H1 (cell line): ENCODE results near the gene ITM2B. TPM values are rescaled to one million over a fixed set of nuclear protein-coding genes. Genes with fewer than 3 reads are reported as not detected.

Experiments used
- CTCF ChIA-PET: fragments of 300-600 bp; sonication (Branson Sonifier 250); formaldehyde crosslinking; loops from one replicate; lab custom pipeline; 2021; ENCODE audit not compliant: partially characterized antibody; lab: Charles Lee
- POLR2A ChIA-PET: fragments of 300-600 bp; sonication (Branson Sonifier 250); formaldehyde crosslinking; loops from one replicate; lab custom pipeline; 2021; ENCODE audit warnings: inconsistent platforms; ENCODE audit not compliant: partially characterized antibody; lab: Charles Lee
- DNase-seq, 2 experiments: peaks; one replicate each; pipeline versions ENCODE4 v3.0.0 to v3.0.0-alpha.2; 2010 to 2022; ENCODE audit warnings: low spot score in 2 of 2, low read depth in 1 of 2, mixed read lengths in 1 of 2
- FAIRE-seq: peaks from 2 replicates; lab custom pipeline; 2011; peaks lifted over from hg19 to GRCh38; lab: Jason Lieb, UNC
- H2AFZ ChIP-seq: 2 replicates; pipeline ENCODE4 v1.8.1; 2012; ENCODE audit warnings: low read length, inconsistent platforms
- H2AK5ac ChIP-seq: 2 replicates; pipeline ENCODE4 v1.6.1; 2013; ENCODE audit warnings: low read depth, low read length
- H2BK120ac ChIP-seq: replicated peaks from 2 replicates; pipeline ENCODE3; 2013; ENCODE audit warnings: low read depth, low read length, inconsistent platforms
- H2BK12ac ChIP-seq: 2 replicates; pipeline ENCODE4 v1.6.1; 2013; ENCODE audit warnings: low read depth, low read length
- H2BK15ac ChIP-seq: 2 replicates; pipeline ENCODE4 v1.6.1; 2013; ENCODE audit warnings: low read length
- H2BK20ac ChIP-seq: 2 replicates; pipeline ENCODE4 v1.6.1; 2013; ENCODE audit warnings: low read length
- H2BK5ac ChIP-seq: 2 replicates; pipeline ENCODE4 v1.6.1; 2013; ENCODE audit warnings: low read depth, low read length
- H3K14ac ChIP-seq: 2 replicates; pipeline ENCODE4 v1.6.1; 2013; ENCODE audit warnings: inconsistent platforms; ENCODE audit not compliant: insufficient read length
- H3K18ac ChIP-seq: 2 replicates; pipeline ENCODE4 v1.6.1; 2013; ENCODE audit warnings: low read length; ENCODE audit errors: extremely low read depth
- H3K23ac ChIP-seq: 2 replicates; pipeline ENCODE4 v1.6.1; 2013; ENCODE audit warnings: inconsistent platforms; ENCODE audit not compliant: insufficient read length
- H3K23me2 ChIP-seq: 2 replicates; pipeline ENCODE4 v1.6.1; 2013; ENCODE audit warnings: low read depth, low read length
- H3K27ac ChIP-seq: 2 replicates; pipeline ENCODE4 v1.6.1; 2011; ENCODE audit warnings: low read depth, low read length, inconsistent platforms
- H3K27me3 ChIP-seq, 4 experiments: replicated peaks in 1 of 4; 1 replicate in 1 of 4; 2 replicates in 3 of 4; pipeline versions ENCODE4 v1.6.1 to v1.8.1; 2011 to 2013; ENCODE audit warnings: low read length in 3 of 4, mild to moderate bottlenecking in 3 of 4, inconsistent platforms in 2 of 4, mixed read lengths in 2 of 4, moderate library complexity in 1 of 4; ENCODE audit not compliant: control insufficient read depth in 3 of 4, insufficient read depth in 3 of 4; ENCODE audit errors: extremely low read depth in 1 of 4
- H3K36me3 ChIP-seq, 4 experiments: 2 replicates each; pipeline versions ENCODE4 v1.6.1 to v1.8.1; 2011 to 2013; ENCODE audit warnings: mild to moderate bottlenecking in 4 of 4, low read length in 3 of 4, moderate library complexity in 2 of 4, control low read depth in 1 of 4, inconsistent platforms in 1 of 4; ENCODE audit not compliant: insufficient read depth in 4 of 4, control insufficient read depth in 2 of 4
- H3K4ac ChIP-seq: replicated peaks from 2 replicates; pipeline ENCODE3; 2013; ENCODE audit warnings: low read length, low read depth, mixed read lengths, inconsistent platforms; ENCODE audit not compliant: insufficient read length
- H3K4me1 ChIP-seq, 4 experiments: replicated peaks in 1 of 4; 1 replicate in 1 of 4; 2 replicates in 3 of 4; pipeline versions ENCODE4 v1.6.1 to v1.8.1; 2011 to 2013; ENCODE audit warnings: low read length in 3 of 4, inconsistent platforms in 2 of 4, mixed read lengths in 1 of 4; ENCODE audit not compliant: insufficient read depth in 4 of 4, control insufficient read depth in 3 of 4
- H3K4me2 ChIP-seq, 2 experiments: 2 replicates each; pipeline versions ENCODE4 v1.6.1 to v1.8.1; 2011 to 2013; ENCODE audit warnings: low read depth in 2 of 2, low read length in 2 of 2, control low read depth in 1 of 2, inconsistent platforms in 1 of 2, mild to moderate bottlenecking in 1 of 2; ENCODE audit not compliant: insufficient read depth in 1 of 2
- H3K4me3 ChIP-seq, 4 experiments: fragments of 200-600, 300-600 bp in 1 of 4; sonication (generic), shearing (Covaris generic), sonication (Bioruptor Twin) in 1 of 4; 2 replicates each; pipeline versions ENCODE4 v1.5.1 to v1.8.1; 2011 to 2016; ENCODE audit warnings: low read length in 4 of 4, low read depth in 3 of 4, control low read depth in 2 of 4, inconsistent platforms in 2 of 4, mild to moderate bottlenecking in 2 of 4, mixed read lengths in 1 of 4, moderate library complexity in 1 of 4; ENCODE audit not compliant: insufficient read depth in 2 of 4; ENCODE audit errors: extremely low read depth in 1 of 4
- H3K56ac ChIP-seq: replicated peaks from 2 replicates; pipeline ENCODE3; 2013; ENCODE audit warnings: low read depth, mild to moderate bottlenecking, mixed read lengths, low read length, inconsistent platforms; ENCODE audit not compliant: insufficient read length
- H3K79me1 ChIP-seq: 2 replicates; pipeline ENCODE4 v1.6.1; 2013; ENCODE audit warnings: low read depth, low read length, control low read depth
- H3K79me2 ChIP-seq, 2 experiments: 2 replicates each; pipeline versions ENCODE4 v1.6.1 to v1.8.1; 2012 to 2013; ENCODE audit warnings: low read length in 2 of 2, mild to moderate bottlenecking in 2 of 2, inconsistent platforms in 1 of 2; ENCODE audit not compliant: insufficient read depth in 2 of 2, control insufficient read depth in 1 of 2
- H3K9ac ChIP-seq, 4 experiments: replicated peaks in 1 of 4; 1 replicate in 1 of 4; 2 replicates in 3 of 4; pipeline versions ENCODE4 v1.6.1 to v1.8.1; 2011 to 2013; ENCODE audit warnings: low read depth in 3 of 4, low read length in 3 of 4, control low read depth in 2 of 4, mild to moderate bottlenecking in 2 of 4, moderate library complexity in 2 of 4, inconsistent platforms in 1 of 4; ENCODE audit errors: extremely low read depth in 1 of 4
- H3K9me3 ChIP-seq, 2 experiments: 2 replicates each; pipeline versions ENCODE4 v1.6.1 to v1.8.1; 2012 to 2013; ENCODE audit warnings: mild to moderate bottlenecking in 2 of 2, moderate library complexity in 2 of 2, control low read depth in 1 of 2, inconsistent platforms in 1 of 2, low read depth in 1 of 2, low read length in 1 of 2, mixed read lengths in 1 of 2; ENCODE audit not compliant: insufficient read depth in 2 of 2
- H4K20me1 ChIP-seq, 2 experiments: replicated peaks in 1 of 2; 2 replicates each; pipeline versions ENCODE3 to v1.8.1; 2011 to 2013; ENCODE audit warnings: inconsistent platforms in 2 of 2, low read length in 2 of 2, mild to moderate bottlenecking in 1 of 2; ENCODE audit not compliant: insufficient read depth in 2 of 2, control insufficient read depth in 1 of 2
- H4K5ac ChIP-seq: 2 replicates; pipeline ENCODE4 v1.6.1; 2013; ENCODE audit warnings: low read length, low read depth, mixed read lengths, inconsistent platforms; ENCODE audit not compliant: insufficient read length
- H4K8ac ChIP-seq: 2 replicates; pipeline ENCODE4 v1.8.0; 2013; ENCODE audit warnings: mild to moderate bottlenecking, moderate library complexity, low read length, inconsistent platforms; ENCODE audit not compliant: insufficient read depth; ENCODE audit errors: extremely low read depth
- H4K91ac ChIP-seq: replicated peaks from 2 replicates; pipeline ENCODE3; 2013; ENCODE audit warnings: low read length, mixed read lengths, inconsistent platforms; ENCODE audit not compliant: insufficient read length
- CHD1 ChIP-seq: IDR thresholded peaks from 2 replicates; pipeline ENCODE4 v1.6.1; 2012; ENCODE audit warnings: low read depth, low read length, improper control_type of control experiment
- CTCF ChIP-seq, 3 experiments: IDR thresholded peaks; 1 replicate in 2 of 3; 2 replicates in 1 of 3; pipeline versions ENCODE4 v1.5.1 to v1.6.1; 2011; ENCODE audit warnings: low read length in 3 of 3, mild to moderate bottlenecking in 3 of 3, inconsistent platforms in 2 of 3, low read depth in 1 of 3, moderate library complexity in 1 of 3; ENCODE audit not compliant: insufficient read depth in 1 of 3; ENCODE audit errors: control extremely low read depth in 1 of 3
- EP300 ChIP-seq, 2 experiments: IDR thresholded peaks; 1 replicate in 1 of 2; 2 replicates in 1 of 2; pipeline ENCODE4 v1.6.1; 2011 to 2012; ENCODE audit warnings: low read depth in 2 of 2, low read length in 2 of 2, mild to moderate bottlenecking in 2 of 2, borderline replicate concordance in 1 of 2, inconsistent platforms in 1 of 2, moderate library complexity in 1 of 2
- EZH2 ChIP-seq: fragments of 200-600 bp; sonication (generic); IDR thresholded peaks from 2 replicates; pipeline ENCODE4 v1.7.1; 2012; ENCODE audit warnings: low read depth, mild to moderate bottlenecking, moderate library complexity, low read length, inconsistent platforms; ENCODE audit not compliant: severe bottlenecking
- JUN ChIP-seq: IDR thresholded peaks from 2 replicates; pipeline ENCODE4 v1.6.1; 2011; ENCODE audit warnings: low read depth, mild to moderate bottlenecking, improper control_type of control experiment, low read length
- POU5F1 ChIP-seq: IDR thresholded peaks from 2 replicates; pipeline ENCODE4 v1.6.1; 2011; ENCODE audit warnings: low read depth, mild to moderate bottlenecking, low read length, moderate library complexity
- RFX5 ChIP-seq: IDR thresholded peaks from 2 replicates; pipeline ENCODE4 v1.6.1; 2011; ENCODE audit warnings: low read depth, low read length, improper control_type of control experiment, borderline replicate concordance
- SUZ12 ChIP-seq: fragments of 200-600 bp; sonication (generic); IDR thresholded peaks from 2 replicates; pipeline ENCODE4 v1.6.1; 2012; ENCODE audit warnings: mild to moderate bottlenecking, inconsistent platforms, low read length, moderate library complexity, mixed read lengths
- TAF1 ChIP-seq: IDR thresholded peaks from 2 replicates; pipeline ENCODE4 v1.6.1; 2011; ENCODE audit warnings: mild to moderate bottlenecking, low read depth, low read length
- WGBS, 2 experiments: shearing (Covaris generic) in 1 of 2; methylation state at CpG; one replicate each; pipeline versions ENCODE4 v1.1.6 to v1.1.7; 2013 to 2015; ENCODE audit warnings: low lambda C conversion rate in 2 of 2, mixed read lengths in 2 of 2, inconsistent platforms in 1 of 2, low coverage in 1 of 2, missing lambda C conversion rate in 1 of 2; ENCODE audit not compliant: insufficient replicate concordance in 2 of 2, insufficient coverage in 1 of 2, insufficient read length in 1 of 2; ENCODE audit errors: extremely low coverage in 1 of 2, missing lambda C conversion rate in 1 of 2; 5-methylcytosine and 5-hydroxymethylcytosine counted together
- polyA plus RNA-seq, 7 experiments: library from polyadenylated mRNA; depleted of rRNA in 3 of 7; stranded (reverse) in 5 of 7; unstranded in 2 of 7; fragments of >200 nt in 5 of 7; fragments of 200-250 nt in 2 of 7; gene quantifications; 1 replicate in 5 of 7; 2 replicates in 1 of 7; 4 replicates in 1 of 7; pipeline versions ENCODE4 v1.2.1 to v1.2.3, GENCODE V29; 2011 to 2013; ENCODE audit warnings: missing spikeins in 2 of 7, mixed read lengths in 2 of 7
- total RNA-seq: library from RNA; stranded (reverse); fragmentation: NEBNext Ultra II Directional; extraction: Animal tissue kit (Norgen Biotek cat#: 25700); gene quantifications from 2 replicates; pipeline ENCODE4 v1.2.1, GENCODE V29; 2021
- TF ChIP-seq, protein P1 (sequence below): IDR thresholded peaks from 2 replicates; pipeline ENCODE4 v1.6.1; 2011; ENCODE audit warnings: low read length, improper control_type of control experiment

The ITM2B gene
- total and polyA plus RNA-seq, 2 of the 8 experiments (the other 6 are each of a cell fraction or from before 2014, with no cell fraction given), result 132 to 184 TPM

DNA sequence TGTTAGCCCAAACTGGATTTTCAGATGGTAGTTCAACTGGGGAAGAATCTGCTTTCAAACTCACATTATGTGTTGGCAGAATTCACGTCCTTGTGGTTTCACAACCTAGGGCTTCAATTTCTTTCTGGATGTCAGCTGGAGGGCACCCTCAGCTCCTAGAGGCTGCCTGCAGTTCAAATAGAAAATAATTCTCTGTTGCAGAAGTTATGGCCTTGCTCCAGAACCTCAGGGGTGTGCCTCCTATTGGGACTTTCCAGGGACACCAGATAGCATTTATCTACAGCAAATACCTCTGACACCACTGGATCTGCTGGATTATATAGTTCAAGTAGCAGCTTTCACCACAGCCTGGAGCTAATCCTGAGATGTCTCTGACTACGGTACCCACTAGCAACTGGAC is 58.7 kb downstream of the ITM2B start:
- CTCF ChIA-PET, result no interaction called here
- TF ChIP-seq EP300 (IDR thresholded peaks at IDR 0.05; ENCODE audit: borderline replicate concordance in 1 of 2, low read depth in 2 of 2, low read length in 2 of 2) (no peak), TAF1 (no peak), CTCF (IDR thresholded peaks at IDR 0.05; ENCODE audit: control extremely low read depth in 1 of 3, insufficient read depth in 1 of 3, low read depth in 1 of 3, low read length in 3 of 3) (no peak), JUN (no peak), SUZ12 (no peak), POU5F1 (no peak), RFX5 (no peak), EZH2 (no peak), CHD1 (no peak)
- TF ChIP-seq, protein P1, sequence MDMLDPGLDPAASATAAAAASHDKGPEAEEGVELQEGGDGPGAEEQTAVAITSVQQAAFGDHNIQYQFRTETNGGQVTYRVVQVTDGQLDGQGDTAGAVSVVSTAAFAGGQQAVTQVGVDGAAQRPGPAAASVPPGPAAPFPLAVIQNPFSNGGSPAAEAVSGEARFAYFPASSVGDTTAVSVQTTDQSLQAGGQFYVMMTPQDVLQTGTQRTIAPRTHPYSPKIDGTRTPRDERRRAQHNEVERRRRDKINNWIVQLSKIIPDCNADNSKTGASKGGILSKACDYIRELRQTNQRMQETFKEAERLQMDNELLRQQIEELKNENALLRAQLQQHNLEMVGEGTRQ, result no peak

More for the DNA sequence above, 58.7 kb downstream of the ITM2B start:
- Histone ChIP-seq H3K23me2 (no peaks in the 10 kb centered on the region), H4K5ac (no peak overlapping the region), H3K4me3 (no peak overlapping the region), H2AK5ac (no peak overlapping the region), H2BK5ac (no peak overlapping the region), H3K27me3 (no peaks in the 10 kb centered on the region), H3K36me3 (no peaks in the 10 kb centered on the region), H4K8ac (no peak overlapping the region), H3K18ac (no peak overlapping the region), H3K4me2 (no peak overlapping the region), H3K23ac (no peak overlapping the region), H3K4ac (no peak overlapping the region), H2BK15ac (no peak overlapping the region), H3K9me3 (no peaks in the 10 kb centered on the region), H3K79me2 (no peaks in the 10 kb centered on the region), H2BK20ac (no peak overlapping the region), H3K14ac (no peak overlapping the region), H4K91ac (no peak overlapping the region), H3K9ac (no peak overlapping the region), H3K79me1 (no peaks in the 10 kb centered on the region; the same call in 1 of the 2 replicates), H3K27ac (no peak overlapping the region), H2BK12ac (no peak overlapping the region), H2BK120ac (no peak overlapping the region), H3K4me1 (no peaks in the 10 kb centered on the region), H4K20me1 (no peaks in the 10 kb centered on the region), H2AFZ (no peak overlapping the region), H3K56ac (no peak overlapping the region)
- POLR2A ChIA-PET, result interaction anchor here (0.6 to 1.2 kb wide), 2 partner anchors 59 to 205 kb away, joined by 3 to 4 read pairs; partner anchors contain the start of gene ITM2B
- no peak for FAIRE-seq
- DNase-seq, result no peak
- 87% methylated on average over 2 of the region's 2 CpGs; no CpG with 5 or more reads in 1 of the 2 experiments for WGBS, 2 experiments
